Chondrocyte (in vitro differentiated cells): ENCODE data around the gene PTTG1IP. TPM values are rescaled to one million over a fixed set of nuclear protein-coding genes. Genes with fewer than 3 reads are reported as not detected.

Source experiments
- DNase-seq: peaks from one replicate; pipeline ENCODE4 v3.0.0; 2021; ENCODE audit warnings: mixed read lengths, low spot score
- H3K27ac Mint-ChIP-seq: one replicate; pipeline ENCODE4 v1.8.0; 2021; ENCODE audit warnings: mild to moderate bottlenecking, moderate library complexity, mixed read lengths; ENCODE audit not compliant: unreplicated experiment
- H3K27me3 Mint-ChIP-seq: 2 replicates; pipeline ENCODE4 v1.8.0; 2021; ENCODE audit warnings: low read depth, mixed read lengths
- H3K36me3 Mint-ChIP-seq: 2 replicates; pipeline ENCODE4 v1.8.0; 2021; ENCODE audit warnings: low read depth, mixed read lengths
- H3K4me1 Mint-ChIP-seq: 2 replicates; pipeline ENCODE4 v1.8.0; 2021; ENCODE audit warnings: low read depth, mild to moderate bottlenecking, mixed read lengths
- H3K4me3 Mint-ChIP-seq: one replicate; pipeline ENCODE4 v1.8.0; 2021; ENCODE audit warnings: mild to moderate bottlenecking, moderate library complexity, mixed read lengths; ENCODE audit not compliant: unreplicated experiment
- H3K9me3 Mint-ChIP-seq: 2 replicates; pipeline ENCODE4 v1.8.0; 2021; ENCODE audit warnings: low read depth, mixed read lengths
- total RNA-seq: library from RNA; stranded (reverse); gene quantifications from 3 replicates; pipeline ENCODE4 v1.2.1, GENCODE V29; 2021
- TF ChIP-seq, protein P1 (sequence below): fragments of 200-600 bp; sonication (generic); IDR thresholded peaks from 2 replicates; pipeline ENCODE4 v1.5.0; 2021; ENCODE audit warnings: antibody characterized with exemption, mild to moderate bottlenecking, moderate library complexity

Gene PTTG1IP
- total RNA-seq, 1 donor from 2014 or later, result 329 TPM

DNA sequence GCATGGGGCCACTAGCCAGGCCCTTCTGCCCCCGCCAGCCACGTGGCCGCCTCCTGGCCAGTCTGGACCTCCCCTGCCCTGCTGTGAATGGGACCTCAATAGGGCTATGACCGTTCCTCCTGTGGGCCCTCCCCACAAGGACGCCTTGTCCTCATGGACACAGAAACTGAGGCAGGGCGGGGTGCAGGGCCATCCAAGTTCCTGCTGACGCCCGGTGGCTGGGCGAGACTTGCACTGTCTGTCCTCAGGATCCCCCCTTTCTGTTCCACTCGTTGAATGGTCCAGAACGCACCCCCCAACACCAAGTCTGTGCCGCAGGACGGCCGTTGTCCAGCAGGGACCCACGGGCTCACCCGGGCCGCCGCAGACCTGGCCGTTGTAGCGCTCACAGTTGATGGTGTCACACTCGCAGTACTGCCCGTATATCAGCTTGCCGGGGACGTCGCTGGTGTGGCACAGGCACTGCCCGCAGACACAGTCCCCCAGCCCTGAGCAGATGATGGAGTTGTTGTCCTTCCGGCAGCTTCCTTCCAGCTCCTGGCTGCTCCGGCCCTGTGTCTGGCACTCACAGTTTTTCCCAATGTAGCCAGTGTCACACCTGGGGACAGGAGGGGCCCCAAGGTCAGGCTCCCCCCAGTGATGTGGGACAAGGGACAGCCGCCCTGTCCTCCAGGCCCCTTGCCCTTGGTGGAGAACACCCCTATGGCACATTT lies 16.3 kb upstream of the PTTG1IP start:
- Mint-ChIP-seq H3K4me1 (no peaks in the 10 kb centered on the region), H3K36me3 (no peaks in the 10 kb centered on the region), H3K4me3 (no peak overlapping the region), H3K27me3 (peaks cover 29% of the 10 kb centered on the region), H3K9me3 (no peaks in the 10 kb centered on the region), H3K27ac (no peak overlapping the region)
- DNase-seq, result peak; percentile 77
- TF ChIP-seq, protein P1, sequence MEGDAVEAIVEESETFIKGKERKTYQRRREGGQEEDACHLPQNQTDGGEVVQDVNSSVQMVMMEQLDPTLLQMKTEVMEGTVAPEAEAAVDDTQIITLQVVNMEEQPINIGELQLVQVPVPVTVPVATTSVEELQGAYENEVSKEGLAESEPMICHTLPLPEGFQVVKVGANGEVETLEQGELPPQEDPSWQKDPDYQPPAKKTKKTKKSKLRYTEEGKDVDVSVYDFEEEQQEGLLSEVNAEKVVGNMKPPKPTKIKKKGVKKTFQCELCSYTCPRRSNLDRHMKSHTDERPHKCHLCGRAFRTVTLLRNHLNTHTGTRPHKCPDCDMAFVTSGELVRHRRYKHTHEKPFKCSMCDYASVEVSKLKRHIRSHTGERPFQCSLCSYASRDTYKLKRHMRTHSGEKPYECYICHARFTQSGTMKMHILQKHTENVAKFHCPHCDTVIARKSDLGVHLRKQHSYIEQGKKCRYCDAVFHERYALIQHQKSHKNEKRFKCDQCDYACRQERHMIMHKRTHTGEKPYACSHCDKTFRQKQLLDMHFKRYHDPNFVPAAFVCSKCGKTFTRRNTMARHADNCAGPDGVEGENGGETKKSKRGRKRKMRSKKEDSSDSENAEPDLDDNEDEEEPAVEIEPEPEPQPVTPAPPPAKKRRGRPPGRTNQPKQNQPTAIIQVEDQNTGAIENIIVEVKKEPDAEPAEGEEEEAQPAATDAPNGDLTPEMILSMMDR, result no peak

GRCh38 chr21:44888581-44889550 lies 15.4 kb upstream of the PTTG1IP start:
- Mint-ChIP-seq H3K4me3 (no peak overlapping the region), H3K36me3 (no peaks in the 10 kb centered on the region), H3K27ac (no peak overlapping the region), H3K27me3 (peaks cover 28% of the 10 kb centered on the region), H3K9me3 (no peaks in the 10 kb centered on the region), H3K4me1 (no peaks in the 10 kb centered on the region)
- DNase-seq, result peak; percentile 94
- TF ChIP-seq, protein P1, result no peak

- Mint-ChIP-seq H3K4me1 (no peaks in the 10 kb centered on the region), H3K9me3 (no peaks in the 10 kb centered on the region), H3K4me3 (no peak overlapping the region), H3K27ac (no peak overlapping the region), H3K27me3 (peaks cover 21% of the 10 kb centered on the region), H3K36me3 (no peaks in the 10 kb centered on the region)
- peak; percentile 93 for DNase-seq
- TF ChIP-seq, protein P1, result no peak
Observed at GRCh38 chr21:44887807-44888580, 14.5 kb upstream of the PTTG1IP start.

GRCh38 chr21:44887126-44887806 lies 13.8 kb upstream of the PTTG1IP start:
- TF ChIP-seq, protein P1, result no peak
- DNase-seq, result no peak
- H3K27me3 Mint-ChIP-seq, result peaks cover 17% of the 10 kb centered on the region
- no peaks in the 10 kb centered on the region for H3K36me3 Mint-ChIP-seq
- no peaks in the 10 kb centered on the region for H3K4me1 Mint-ChIP-seq
- no peaks in the 10 kb centered on the region for H3K9me3 Mint-ChIP-seq
- H3K4me3 Mint-ChIP-seq, result no peak overlapping the region
- no peak overlapping the region for H3K27ac Mint-ChIP-seq
